ENCODE data around the gene WWOX.
"Not testable (repeated sequence)": the region's sequence is repeated elsewhere in the genome, so short reads cannot be mapped to it uniquely, and the experiment has no call there.

The WWOX gene

DNA sequence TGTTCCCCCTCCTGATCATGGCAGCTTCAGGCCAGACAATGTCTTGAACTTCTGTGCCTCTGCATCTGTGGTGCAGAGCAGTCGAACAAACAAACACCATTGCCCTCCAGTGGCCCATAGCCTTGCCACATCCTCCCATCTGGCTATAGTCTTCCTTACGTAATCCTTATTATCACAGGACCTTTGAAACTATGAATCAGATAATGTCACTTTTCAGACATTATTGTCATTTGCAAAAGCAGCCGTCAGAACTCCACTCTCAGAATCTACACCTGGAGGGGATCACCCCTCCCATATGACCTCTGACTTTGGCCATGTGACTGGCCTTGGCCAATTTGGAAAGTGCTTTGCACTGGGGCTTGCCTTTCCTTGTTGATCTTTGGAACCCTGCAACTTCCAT, 1113.8 kb downstream of the WWOX start:
- DNase-seq (ENCODE audit: low read depth) = no peak
- no peak overlapping the region for H3K4me3 ChIP-seq (ENCODE audit: low read length)
- TF ChIP-seq, protein P1, sequence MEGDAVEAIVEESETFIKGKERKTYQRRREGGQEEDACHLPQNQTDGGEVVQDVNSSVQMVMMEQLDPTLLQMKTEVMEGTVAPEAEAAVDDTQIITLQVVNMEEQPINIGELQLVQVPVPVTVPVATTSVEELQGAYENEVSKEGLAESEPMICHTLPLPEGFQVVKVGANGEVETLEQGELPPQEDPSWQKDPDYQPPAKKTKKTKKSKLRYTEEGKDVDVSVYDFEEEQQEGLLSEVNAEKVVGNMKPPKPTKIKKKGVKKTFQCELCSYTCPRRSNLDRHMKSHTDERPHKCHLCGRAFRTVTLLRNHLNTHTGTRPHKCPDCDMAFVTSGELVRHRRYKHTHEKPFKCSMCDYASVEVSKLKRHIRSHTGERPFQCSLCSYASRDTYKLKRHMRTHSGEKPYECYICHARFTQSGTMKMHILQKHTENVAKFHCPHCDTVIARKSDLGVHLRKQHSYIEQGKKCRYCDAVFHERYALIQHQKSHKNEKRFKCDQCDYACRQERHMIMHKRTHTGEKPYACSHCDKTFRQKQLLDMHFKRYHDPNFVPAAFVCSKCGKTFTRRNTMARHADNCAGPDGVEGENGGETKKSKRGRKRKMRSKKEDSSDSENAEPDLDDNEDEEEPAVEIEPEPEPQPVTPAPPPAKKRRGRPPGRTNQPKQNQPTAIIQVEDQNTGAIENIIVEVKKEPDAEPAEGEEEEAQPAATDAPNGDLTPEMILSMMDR (IDR thresholded peaks at IDR 0.05; ENCODE audit: insufficient read depth, low read depth, low read length, missing control alignments) = no peak

DNA sequence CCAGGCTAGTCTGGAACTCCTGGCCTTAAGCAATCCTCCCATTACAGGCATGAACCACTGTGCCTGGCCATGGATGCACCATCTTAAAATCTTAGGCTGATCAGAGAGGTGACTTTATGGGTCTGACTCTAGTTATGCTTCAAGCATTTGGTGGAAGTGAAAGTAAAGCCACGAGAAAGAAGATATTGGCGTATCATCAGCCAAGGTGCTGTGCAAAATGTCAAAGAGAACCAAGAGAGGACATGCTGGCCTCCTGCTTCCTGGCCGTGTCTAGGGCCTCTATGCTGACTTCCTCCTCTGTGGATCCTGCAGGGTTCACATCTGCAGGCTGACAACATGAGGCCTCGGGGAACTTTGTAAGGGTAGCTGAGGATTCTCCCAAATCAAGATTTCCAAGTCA, 1115.8 kb downstream of the WWOX start:
- DNase-seq (ENCODE audit: low read depth) = no peak
- H3K4me3 ChIP-seq (ENCODE audit: low read length) = no peak overlapping the region
- TF ChIP-seq, protein P1 (IDR thresholded peaks at IDR 0.05; ENCODE audit: insufficient read depth, low read depth, low read length, missing control alignments) = no peak

DNA sequence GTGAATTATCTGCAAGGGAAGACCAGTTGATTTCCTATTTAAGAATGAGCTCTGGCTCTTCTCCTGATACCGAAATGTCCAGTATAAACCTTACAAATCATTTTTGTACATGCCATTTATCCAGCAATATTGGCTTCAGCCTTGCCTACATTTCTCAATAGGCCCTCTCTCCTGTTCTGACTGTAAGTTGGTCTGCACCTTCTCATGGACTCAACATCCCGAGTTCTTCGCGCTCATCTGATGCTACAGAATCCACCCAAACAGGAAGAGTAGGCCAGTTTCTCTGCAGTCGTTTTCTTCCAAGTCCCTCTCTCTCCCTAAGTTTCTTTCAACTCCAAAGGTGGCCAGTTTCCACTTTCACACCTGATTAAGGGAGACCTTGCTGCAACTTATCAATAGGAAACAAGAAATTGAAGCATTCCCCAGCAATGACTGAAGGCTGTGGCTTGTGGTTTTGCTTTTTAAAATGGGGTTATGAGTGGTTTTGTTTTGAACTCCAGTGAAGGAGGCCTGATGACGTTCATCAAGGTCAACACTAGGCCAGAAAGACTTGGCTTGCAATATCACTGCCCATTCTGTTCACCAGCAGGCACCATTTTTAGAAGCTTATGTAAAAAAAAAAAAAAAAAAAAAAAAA, 1118.0 kb downstream of the WWOX start:
- no peak overlapping the region for H3K4me3 ChIP-seq (ENCODE audit: low read length)
- TF ChIP-seq, protein P1 (IDR thresholded peaks at IDR 0.05; ENCODE audit: insufficient read depth, low read depth, low read length, missing control alignments) = no peak
- DNase-seq (ENCODE audit: low read depth) = no peak

DNA sequence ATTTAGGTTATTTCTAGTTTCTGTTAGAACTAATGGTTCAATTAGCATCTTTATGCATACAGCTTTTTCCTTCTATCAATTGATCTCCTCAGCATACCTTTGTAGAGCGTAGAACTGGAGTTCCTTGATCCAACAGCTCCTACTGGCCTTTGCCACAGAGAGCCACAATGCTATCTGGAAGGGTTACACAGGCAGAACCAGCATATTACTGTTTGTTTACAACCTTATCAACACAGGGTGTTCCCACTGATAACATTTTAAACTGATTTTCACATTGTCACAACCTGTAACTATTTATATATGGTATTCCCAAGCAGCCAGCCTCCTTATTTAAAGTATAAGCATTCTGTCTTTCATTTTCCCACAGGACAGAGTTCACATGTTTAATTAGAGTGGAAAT, 1118.9 kb downstream of the WWOX start:
- TF ChIP-seq, protein P1 (IDR thresholded peaks at IDR 0.05; ENCODE audit: insufficient read depth, low read depth, low read length, missing control alignments) = no peak

DNA sequence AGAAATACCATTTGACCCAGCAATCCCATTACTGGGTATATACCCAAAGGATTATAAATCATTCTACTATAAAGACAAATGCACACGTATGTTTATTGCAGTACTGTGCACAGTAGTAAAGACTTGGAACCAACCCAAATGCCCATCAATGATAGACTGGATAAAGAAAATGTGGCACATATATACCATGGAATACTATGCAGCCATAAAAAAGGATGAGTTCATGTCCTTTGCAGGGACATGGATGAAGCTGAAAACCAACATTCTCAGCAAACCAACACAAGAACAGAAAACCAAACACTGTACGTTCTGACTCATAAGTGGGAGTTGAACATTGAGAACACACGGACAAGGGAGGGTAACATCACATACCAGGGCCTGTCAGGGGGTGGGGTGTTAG, 1126.5 kb downstream of the WWOX start:
- H3K4me3 ChIP-seq (ENCODE audit: low read length); DNase-seq (ENCODE audit: low read depth): not testable (repeated sequence)

More for the DNA sequence above, 1118.9 kb downstream of the WWOX start:
- no peak overlapping the region for H3K4me3 ChIP-seq (ENCODE audit: low read length)
- no peak for DNase-seq (ENCODE audit: low read depth)

DNA sequence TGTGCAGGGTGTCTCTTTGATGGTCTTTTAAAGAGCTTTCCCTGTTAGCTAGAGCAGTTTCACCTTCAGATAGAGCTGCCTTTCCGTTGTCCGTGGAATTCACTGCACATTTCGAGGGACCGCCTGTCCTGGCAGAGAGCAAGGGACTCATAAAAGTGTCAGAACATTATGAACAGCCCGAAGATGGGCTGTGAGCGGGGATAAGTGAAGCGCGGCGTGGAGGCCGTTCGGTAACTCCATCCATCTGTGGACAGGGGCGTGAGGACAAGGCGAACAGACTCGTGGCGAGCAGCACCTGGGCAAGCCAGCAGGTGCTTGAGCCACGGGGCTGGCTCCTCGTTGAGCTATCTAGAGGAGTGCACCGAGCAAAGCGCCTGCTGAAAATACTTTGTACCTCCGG, 1129.9 kb downstream of the WWOX start:
- H3K4me3 ChIP-seq (ENCODE audit: low read length) = no peak overlapping the region
- DNase-seq (ENCODE audit: low read depth) = no peak
- TF ChIP-seq, protein P1 (IDR thresholded peaks at IDR 0.05; ENCODE audit: insufficient read depth, low read depth, low read length, missing control alignments) = no peak

DNA sequence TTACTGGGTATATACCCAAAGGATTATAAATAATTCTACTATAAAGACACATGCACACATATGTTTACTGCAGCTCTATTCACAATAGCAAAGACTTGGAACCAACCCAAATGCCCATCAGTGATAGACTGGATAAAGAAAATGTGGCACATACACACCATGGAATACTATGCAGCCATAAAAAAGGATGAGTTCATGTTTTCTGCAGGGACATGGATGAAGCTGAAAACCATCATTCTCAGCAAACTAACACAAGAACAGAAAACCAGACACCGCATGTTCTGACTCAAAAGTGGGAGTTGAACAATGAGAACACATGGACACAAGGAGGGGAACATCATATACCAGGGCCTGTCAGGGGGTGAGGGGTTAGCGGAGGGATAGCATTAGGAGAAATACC, 1146.2 kb downstream of the WWOX start:
- not testable (repeated sequence) for H3K4me3 ChIP-seq (ENCODE audit: low read length); DNase-seq (ENCODE audit: low read depth)

DNA sequence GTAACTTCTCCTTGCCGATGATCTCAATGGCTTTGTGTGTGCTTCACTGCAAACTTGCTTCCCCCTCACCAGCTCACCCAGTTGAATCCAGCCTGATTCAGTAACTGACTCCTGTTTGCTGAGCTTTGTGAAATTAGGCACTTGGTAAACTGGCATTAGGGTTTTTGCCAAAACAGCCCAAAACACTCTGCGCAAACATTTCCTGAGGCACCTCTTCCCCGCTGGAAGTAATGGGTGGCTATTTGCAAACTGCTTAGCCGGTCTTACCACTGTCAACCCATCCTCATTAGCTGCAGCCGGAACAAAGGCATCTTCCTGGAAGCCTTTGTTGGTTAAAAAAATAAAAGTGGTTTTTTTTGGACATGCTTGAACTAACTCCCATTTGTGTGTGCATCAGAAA, 1147.9 kb downstream of the WWOX start:
- DNase-seq (ENCODE audit: low read depth) = no peak
- no peak overlapping the region for H3K4me3 ChIP-seq (ENCODE audit: low read length)
- TF ChIP-seq, protein P1 (IDR thresholded peaks at IDR 0.05; ENCODE audit: insufficient read depth, low read depth, low read length, missing control alignments) = no peak

Measured in epithelial cell of esophagus (primary cell).